Stimulated activated CD4-positive, alpha-beta T cell treated with anti-CD3 and anti-CD28 coated beads, Interleukin-12 subunit alpha, Interleukin-12 subunit beta, amount 100 ng/mL, for 48 hours (primary cell): ENCODE results near the gene DOC2B.
"Not testable (repeated sequence)": the region's sequence is repeated elsewhere in the genome, so short reads cannot be mapped to it uniquely, and the experiment has no call there.

Source experiments
- DNase-seq, 3 donors: peaks; one replicate each; pipeline ENCODE4 v3.0.0-alpha.2; 2020; ENCODE audit warnings: low read depth in 2 of 3, low spot score in 1 of 3

The DOC2B gene

GRCh38 chr17:213286-214105 is 32.0 kb upstream of the DOC2B start:
- no peak for DNase-seq

GRCh38 chr17:210402-210801 is 29.0 kb upstream of the DOC2B start:
- no peak for DNase-seq

GRCh38 chr17:208429-208828 is 27.0 kb upstream of the DOC2B start:
- no peak for DNase-seq

- no peak for DNase-seq
Observed at GRCh38 chr17:207775-208174, 26.3 kb upstream of the DOC2B start.

- DNase-seq = no peak
Observed at GRCh38 chr17:206941-207560, 25.6 kb upstream of the DOC2B start.

GRCh38 chr17:206484-206883 is 25.0 kb upstream of the DOC2B start:
- not testable (repeated sequence) for DNase-seq

- no peak for DNase-seq
Observed at GRCh38 chr17:205817-206216, 24.4 kb upstream of the DOC2B start.

GRCh38 chr17:205148-205669 is 23.8 kb upstream of the DOC2B start:
- DNase-seq = no peak

GRCh38 chr17:204427-205147 is 23.1 kb upstream of the DOC2B start:
- no peak for DNase-seq

GRCh38 chr17:202501-202951 is 21.1 kb upstream of the DOC2B start:
- DNase-seq = no peak

- not testable (repeated sequence) for DNase-seq
Observed at GRCh38 chr17:201736-202135, 20.3 kb upstream of the DOC2B start.

GRCh38 chr17:201257-201656 is 19.8 kb upstream of the DOC2B start:
- DNase-seq = not testable (repeated sequence)

GRCh38 chr17:200586-200985 is 19.1 kb upstream of the DOC2B start:
- no peak for DNase-seq

- no peak for DNase-seq
Observed at GRCh38 chr17:199806-200545, 18.5 kb upstream of the DOC2B start.

GRCh38 chr17:199191-199604 is 17.7 kb upstream of the DOC2B start:
- DNase-seq = no peak

GRCh38 chr17:198225-198624 is 16.8 kb upstream of the DOC2B start:
- DNase-seq = not testable (repeated sequence)

GRCh38 chr17:197352-197751 is 15.9 kb upstream of the DOC2B start:
- no peak for DNase-seq

- no peak for DNase-seq
Observed at GRCh38 chr17:194828-195602, 13.6 kb upstream of the DOC2B start.

GRCh38 chr17:193841-194806 is 12.7 kb upstream of the DOC2B start:
- no peak for DNase-seq
